H9 (cell line): Measurements from ENCODE around the gene GXYLT1. TPM values are rescaled to one million over a fixed set of nuclear protein-coding genes. Genes with fewer than 3 reads are reported as not detected.

Experiments used
- DNase-seq: peaks from one replicate; pipeline ENCODE4 v3.0.0-alpha.2; 2017
- H2AFZ ChIP-seq: one replicate; pipeline ENCODE4 v1.6.1; 2013; ENCODE audit warnings: mild to moderate bottlenecking, low read length, control low read depth, moderate library complexity
- H2AK5ac ChIP-seq: 2 replicates; pipeline ENCODE4 v1.6.1; 2013; ENCODE audit warnings: low read length, control low read depth, mixed read lengths; ENCODE audit not compliant: insufficient read length
- H2BK120ac ChIP-seq: one replicate; pipeline ENCODE4 v1.6.1; 2013; ENCODE audit warnings: low read depth, mild to moderate bottlenecking, low read length, control low read depth, inconsistent platforms; ENCODE audit not compliant: poor library complexity, severe bottlenecking
- H2BK12ac ChIP-seq: 2 replicates; pipeline ENCODE4 v1.6.1; 2013; ENCODE audit warnings: low read length, control low read depth, mixed read lengths, low read depth; ENCODE audit not compliant: insufficient read length
- H2BK15ac ChIP-seq: 2 replicates; pipeline ENCODE4 v1.6.1; 2013; ENCODE audit warnings: low read depth, low read length, control low read depth
- H2BK20ac ChIP-seq: one replicate; pipeline ENCODE4 v1.6.1; 2013; ENCODE audit warnings: low read depth, mild to moderate bottlenecking, low read length, control low read depth, inconsistent platforms; ENCODE audit not compliant: poor library complexity, severe bottlenecking
- H2BK5ac ChIP-seq: 2 replicates; pipeline ENCODE4 v1.6.1; 2013; ENCODE audit warnings: low read length, control low read depth, mixed read lengths; ENCODE audit not compliant: insufficient read length
- H3K14ac ChIP-seq: 2 replicates; pipeline ENCODE4 v1.6.1; 2013; ENCODE audit warnings: low read length, control low read depth; ENCODE audit not compliant: insufficient read depth
- H3K18ac ChIP-seq: 2 replicates; pipeline ENCODE4 v1.6.1; 2013; ENCODE audit warnings: low read depth, mild to moderate bottlenecking, mixed read lengths, low read length, control low read depth; ENCODE audit not compliant: insufficient read length
- H3K23ac ChIP-seq: 2 replicates; pipeline ENCODE4 v1.6.1; 2013; ENCODE audit warnings: low read length, control low read depth, mixed read lengths, low read depth; ENCODE audit not compliant: insufficient read length
- H3K23me2 ChIP-seq: 2 replicates; pipeline ENCODE4 v1.6.1; 2013; ENCODE audit warnings: low read depth, mild to moderate bottlenecking, mixed read lengths, low read length, control low read depth; ENCODE audit not compliant: insufficient read length, poor library complexity, severe bottlenecking
- H3K27ac ChIP-seq: 2 replicates; pipeline ENCODE4 v1.5.1; 2013; ENCODE audit warnings: low read length, control low read depth, mixed read lengths, low read depth; ENCODE audit not compliant: insufficient read length
- H3K27me3 ChIP-seq: 2 replicates; pipeline ENCODE4 v1.6.1; 2013; ENCODE audit warnings: low read length, control low read depth, inconsistent platforms; ENCODE audit not compliant: insufficient read depth
- H3K4ac ChIP-seq: 2 replicates; pipeline ENCODE4 v1.6.1; 2013; ENCODE audit warnings: low read depth, mild to moderate bottlenecking, control low read depth, inconsistent platforms, low read length, moderate library complexity
- H3K4me1 ChIP-seq: 2 replicates; pipeline ENCODE4 v1.6.1; 2013; ENCODE audit warnings: low read length, control low read depth, inconsistent platforms; ENCODE audit not compliant: insufficient read depth
- H3K4me2 ChIP-seq: 2 replicates; pipeline ENCODE4 v1.6.1; 2013; ENCODE audit warnings: low read length, control low read depth, mixed read lengths; ENCODE audit not compliant: insufficient read length, insufficient read depth
- H3K56ac ChIP-seq: 2 replicates; pipeline ENCODE4 v1.6.1; 2013; ENCODE audit warnings: low read depth, mild to moderate bottlenecking, mixed read lengths, low read length, control low read depth; ENCODE audit not compliant: insufficient read length
- H3K79me1 ChIP-seq: 2 replicates; pipeline ENCODE4 v1.6.1; 2013; ENCODE audit warnings: low read depth, mild to moderate bottlenecking, moderate library complexity, low read length, control low read depth, inconsistent platforms; ENCODE audit not compliant: insufficient read depth, poor library complexity, severe bottlenecking
- H3K79me2 ChIP-seq: 2 replicates; pipeline ENCODE4 v1.6.1; 2013; ENCODE audit warnings: low read length, control low read depth, inconsistent platforms; ENCODE audit not compliant: insufficient read depth
- H3K9ac ChIP-seq: 2 replicates; pipeline ENCODE4 v1.6.1; 2013; ENCODE audit warnings: low read length, control low read depth, mixed read lengths; ENCODE audit not compliant: insufficient read length; ENCODE audit errors: extremely low read depth
- H3K9me3 ChIP-seq: one replicate; pipeline ENCODE4 v1.6.1; 2013; ENCODE audit warnings: low read depth, low read length, inconsistent platforms; ENCODE audit not compliant: control insufficient read depth
- H3T11ph ChIP-seq: one replicate; pipeline ENCODE4 v1.6.1; 2013; ENCODE audit warnings: mild to moderate bottlenecking, low read length, control low read depth, inconsistent platforms
- H4K20me1 ChIP-seq: one replicate; pipeline ENCODE4 v1.6.1; 2013; ENCODE audit not compliant: control insufficient read depth, insufficient read length, insufficient read depth
- H4K5ac ChIP-seq: 2 replicates; pipeline ENCODE4 v1.6.1; 2013; ENCODE audit warnings: low read depth, mild to moderate bottlenecking, mixed read lengths, low read length, control low read depth; ENCODE audit not compliant: insufficient read length
- H4K8ac ChIP-seq: replicated peaks from 2 replicates; pipeline ENCODE4 v1.6.1; 2013; ENCODE audit warnings: low read length, control low read depth, mixed read lengths, low read depth; ENCODE audit not compliant: insufficient read length
- H4K91ac ChIP-seq: 2 replicates; pipeline ENCODE4 v1.6.1; 2013; ENCODE audit warnings: low read depth, mild to moderate bottlenecking, moderate library complexity, mixed read lengths, low read length, control low read depth; ENCODE audit not compliant: insufficient read length
- H3K27ac Mint-ChIP-seq, 3 experiments: 2 replicates in 2 of 3; 3 replicates in 1 of 3; pipeline ENCODE4 v1.8.0; 2020 to 2021; ENCODE audit warnings: mixed read lengths in 3 of 3, mild to moderate bottlenecking in 1 of 3, moderate library complexity in 1 of 3
- H3K27me3 Mint-ChIP-seq: 2 replicates; pipeline ENCODE4 v1.8.0; 2021; ENCODE audit warnings: low read depth, mild to moderate bottlenecking, moderate library complexity, mixed read lengths
- H3K36me3 Mint-ChIP-seq, 3 experiments: 2 replicates in 2 of 3; 3 replicates in 1 of 3; pipeline ENCODE4 v1.8.0; 2020 to 2021; ENCODE audit warnings: low read depth in 3 of 3, mixed read lengths in 3 of 3; ENCODE audit not compliant: insufficient read depth in 1 of 3
- H3K4me1 Mint-ChIP-seq, 2 experiments: 2 replicates each; pipeline ENCODE4 v1.8.0; 2020; ENCODE audit warnings: mixed read lengths in 2 of 2
- H3K4me3 Mint-ChIP-seq, 2 experiments: 2 replicates in 1 of 2; 3 replicates in 1 of 2; pipeline ENCODE4 v1.8.0; 2020 to 2021; ENCODE audit warnings: mild to moderate bottlenecking in 2 of 2, mixed read lengths in 2 of 2, moderate library complexity in 1 of 2
- H3K9me3 Mint-ChIP-seq, 2 experiments: 2 replicates in 1 of 2; 3 replicates in 1 of 2; pipeline ENCODE4 v1.8.0; 2020; ENCODE audit warnings: mild to moderate bottlenecking in 2 of 2, mixed read lengths in 2 of 2, moderate library complexity in 1 of 2
- total RNA-seq: library from RNA; stranded (reverse); gene quantifications from 2 replicates; pipeline ENCODE4 v1.2.1, GENCODE V29; 2021
- TF ChIP-seq, protein P1 (sequence below): fragments of 200-600 bp; sonication (generic); conservative IDR thresholded peaks from 3 replicates; pipeline ENCODE4 v1.8.0; 2021; ENCODE audit warnings: antibody characterized with exemption, mild to moderate bottlenecking

Gene GXYLT1
- total RNA-seq, 1 experiment from 2014 or later = 14.5 TPM

- Histone ChIP-seq H3K79me1 (no peaks in the 10 kb centered on the region), H3K27me3 (no peaks in the 10 kb centered on the region), H3K4me2 (no peak overlapping the region), H2BK120ac (no peak overlapping the region), H4K5ac (no peak overlapping the region), H4K20me1 (no peaks in the 10 kb centered on the region), H2BK5ac (no peak overlapping the region), H3K14ac (no peak overlapping the region), H2AFZ (no peak overlapping the region), H4K91ac (no peak overlapping the region), H3K9me3 (no peaks in the 10 kb centered on the region), H3K4me1 (peaks cover 3% of the 10 kb centered on the region; the same call in 1 of the 2 replicates), H3K56ac (no peak overlapping the region), H3K4ac (no peak overlapping the region), H2BK12ac (no peak overlapping the region), H3K9ac (no peak overlapping the region), H3K23me2 (no peaks in the 10 kb centered on the region), H3K18ac (no peak overlapping the region), H2BK20ac (no peak overlapping the region), H3K23ac (no peak overlapping the region), H2BK15ac (no peak overlapping the region), H3K27ac (no peak overlapping the region), H4K8ac (no peak overlapping the region), H3K79me2 (no peaks in the 10 kb centered on the region), H3T11ph (no peak overlapping the region), H2AK5ac (no peak overlapping the region)
- TF ChIP-seq, protein P1, sequence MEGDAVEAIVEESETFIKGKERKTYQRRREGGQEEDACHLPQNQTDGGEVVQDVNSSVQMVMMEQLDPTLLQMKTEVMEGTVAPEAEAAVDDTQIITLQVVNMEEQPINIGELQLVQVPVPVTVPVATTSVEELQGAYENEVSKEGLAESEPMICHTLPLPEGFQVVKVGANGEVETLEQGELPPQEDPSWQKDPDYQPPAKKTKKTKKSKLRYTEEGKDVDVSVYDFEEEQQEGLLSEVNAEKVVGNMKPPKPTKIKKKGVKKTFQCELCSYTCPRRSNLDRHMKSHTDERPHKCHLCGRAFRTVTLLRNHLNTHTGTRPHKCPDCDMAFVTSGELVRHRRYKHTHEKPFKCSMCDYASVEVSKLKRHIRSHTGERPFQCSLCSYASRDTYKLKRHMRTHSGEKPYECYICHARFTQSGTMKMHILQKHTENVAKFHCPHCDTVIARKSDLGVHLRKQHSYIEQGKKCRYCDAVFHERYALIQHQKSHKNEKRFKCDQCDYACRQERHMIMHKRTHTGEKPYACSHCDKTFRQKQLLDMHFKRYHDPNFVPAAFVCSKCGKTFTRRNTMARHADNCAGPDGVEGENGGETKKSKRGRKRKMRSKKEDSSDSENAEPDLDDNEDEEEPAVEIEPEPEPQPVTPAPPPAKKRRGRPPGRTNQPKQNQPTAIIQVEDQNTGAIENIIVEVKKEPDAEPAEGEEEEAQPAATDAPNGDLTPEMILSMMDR = no peak
- Mint-ChIP-seq H3K36me3 (peaks cover 2 to 5% (median 5%) of the 10 kb centered on the region in 3 experiments; a peak in 5 of 7 replicates), H3K4me3 (no peak overlapping the region), H3K27ac (no peak overlapping the region), H3K27me3 (no peaks in the 10 kb centered on the region), H3K9me3 (peaks cover 6 to 10% of the 10 kb centered on the region in 2 experiments), H3K4me1 (peaks cover 8% of the 10 kb centered on the region in 2 experiments)
- DNase-seq = no peak
Measured at GRCh38 chr12:42084522-42084921, 60.2 kb downstream of the GXYLT1 start.
